GM21528 (cell line): ENCODE measurements around the gene ZNF160.
A peak's percentile ranks its signal among the peaks of the same experiment; 100 is the strongest.
"Not testable (repeated sequence)": the region's sequence is repeated elsewhere in the genome, so short reads cannot be mapped to it uniquely, and the experiment has no call there.

Experiments used
- ATAC-seq: cut with Tn5 transposase; IDR thresholded peaks from one replicate; pipeline ENCODE4 v1.9.1; 2021; ENCODE audit warnings: mild to moderate bottlenecking, moderate library complexity; ENCODE audit not compliant: unreplicated experiment, low FRiP score

ZNF160 gene

GRCh38 chr19:53103234-53104203, at the start of gene ZNF160:
Gene ZNF160, minus strand, starts transcription at chr19:53103422. Its CDS starts 17,146 bp downstream, at chr19:53086276.
- peak; percentile 93 for ATAC-seq

DNA sequence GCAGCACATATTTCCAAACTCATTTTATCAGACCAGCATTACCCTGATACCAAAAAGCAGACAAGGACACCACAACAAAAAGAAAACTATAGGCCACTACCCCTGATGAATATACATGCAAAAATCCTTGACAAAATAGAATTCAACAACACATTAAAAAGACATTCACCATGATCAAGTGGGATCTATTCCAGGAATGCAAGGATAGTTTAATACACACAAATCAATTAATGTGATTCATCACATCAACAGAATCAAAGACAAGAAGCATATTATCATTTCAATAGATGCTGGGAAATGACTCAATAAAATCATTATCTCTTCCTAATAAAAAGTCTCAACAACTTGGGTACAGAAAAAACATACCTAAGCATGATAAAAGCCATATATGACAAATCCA, 44.4 kb upstream of the ZNF160 start:
- ATAC-seq = no peak

DNA sequence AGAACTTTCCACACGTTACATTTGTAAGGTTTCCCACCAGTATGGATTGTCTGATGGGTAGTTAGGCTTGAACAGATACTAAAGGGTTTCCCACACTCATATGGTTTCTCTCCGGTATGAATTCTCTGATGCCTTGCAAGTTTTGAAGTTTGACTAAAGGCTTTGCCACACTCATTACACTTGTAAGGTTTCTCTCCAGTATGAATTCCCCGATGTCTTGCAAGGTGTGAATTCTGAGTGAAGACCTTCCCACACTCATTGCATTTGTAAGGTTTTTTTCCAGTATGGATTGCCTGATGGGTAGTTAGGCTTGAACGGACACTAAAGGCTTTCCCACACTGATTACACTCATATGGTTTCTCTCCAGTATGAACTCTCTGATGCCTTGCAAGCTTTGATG, 37.1 kb upstream of the ZNF160 start:
- ATAC-seq = no peak

- ATAC-seq = no peak
These were observed 33.2 kb upstream of the ZNF160 start for GRCh38 chr19:53136432-53136831.

DNA sequence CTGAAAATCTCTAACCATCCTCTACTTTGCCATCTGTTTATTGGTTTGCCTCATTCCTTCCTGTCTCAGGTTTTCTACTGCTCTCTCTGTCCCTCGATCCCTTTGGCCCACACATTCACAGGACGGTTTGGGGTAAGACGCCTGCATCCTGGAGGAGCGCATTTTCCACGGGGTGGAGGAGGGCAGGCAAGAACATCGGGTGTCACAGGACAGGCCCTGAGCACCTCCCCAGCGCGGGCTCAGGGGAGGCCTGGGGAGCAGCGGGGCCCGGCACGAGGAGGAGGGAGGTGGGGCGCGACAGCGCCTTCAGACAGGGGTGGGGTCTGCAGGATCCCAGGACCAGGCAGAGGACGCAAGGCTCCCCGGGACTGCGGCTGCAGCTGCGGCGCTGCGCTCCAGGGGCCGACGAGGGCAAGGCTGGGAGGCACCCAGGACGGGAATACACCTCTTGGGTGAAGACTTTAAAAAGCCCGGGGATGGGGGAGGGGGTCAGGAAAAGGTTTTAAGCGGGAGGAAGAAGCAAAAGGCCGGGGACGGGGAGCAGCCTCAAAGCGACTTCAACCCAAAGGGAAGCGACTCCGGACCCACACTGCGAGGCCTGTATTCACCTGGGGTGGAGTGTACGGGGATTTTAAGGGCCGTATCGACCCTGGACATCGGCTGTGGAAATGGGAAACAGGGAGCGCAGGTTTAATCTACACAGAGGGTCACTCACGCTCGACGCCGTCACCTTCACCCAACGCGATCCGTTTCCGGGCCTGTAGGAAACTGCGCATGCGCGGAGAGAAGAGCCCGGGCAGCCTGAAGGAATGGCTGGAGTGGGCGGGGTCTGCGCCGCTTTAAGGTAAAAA, 29.1 kb upstream of the ZNF160 start, which contains the start of gene ZNF415:
TSS of gene ZNF415 (minus strand) at position 770 of the 851 bp plus-strand sequence. CDS start 10,234 bp downstream, outside the sequence.
- no peak for ATAC-seq

DNA sequence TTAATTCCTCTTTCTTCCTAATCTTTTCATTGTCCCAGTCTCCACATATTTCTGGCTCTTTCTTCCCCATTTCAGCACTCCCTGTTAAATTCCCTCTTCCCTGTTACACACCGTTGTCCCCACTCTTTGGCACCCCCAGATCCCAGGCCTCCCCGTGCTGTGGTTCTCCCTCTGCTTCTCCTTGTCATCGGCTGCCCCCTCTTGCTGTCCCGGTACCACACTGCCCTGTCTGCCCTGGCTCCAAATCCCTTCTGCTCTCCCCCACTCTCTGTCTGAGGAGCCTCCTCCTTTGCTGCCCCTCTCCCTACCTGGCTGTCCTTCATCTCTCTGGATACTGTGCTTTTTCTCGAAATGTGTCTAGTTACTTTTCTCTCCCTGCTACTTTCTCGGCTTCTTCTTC, 28.5 kb upstream of the ZNF160 start:
- no peak for ATAC-seq

DNA sequence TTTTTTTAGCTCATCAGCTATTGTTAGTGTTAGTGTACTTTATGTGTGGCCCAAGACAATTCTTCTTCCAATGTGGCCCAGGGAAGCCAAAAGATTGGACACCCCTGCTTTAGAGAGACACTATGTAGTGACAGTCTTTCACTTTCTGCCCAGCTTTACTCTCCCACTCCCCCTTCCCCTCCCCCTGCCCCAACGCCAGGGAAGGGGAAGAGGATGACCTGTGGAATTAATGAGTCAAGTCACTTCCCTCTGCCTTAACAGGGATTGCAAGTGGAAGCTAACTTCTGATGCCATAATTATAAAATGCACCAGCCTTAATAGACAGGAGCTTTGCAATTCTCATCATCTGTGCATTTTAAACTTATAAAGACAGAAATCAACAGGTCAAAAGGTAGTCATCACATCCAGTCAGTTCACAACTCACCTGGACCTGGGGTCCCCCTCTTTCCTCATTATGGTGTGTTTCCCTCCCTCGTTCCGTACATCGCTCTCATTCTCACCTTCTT, 27.9 kb upstream of the ZNF160 start:
- ATAC-seq = no peak

DNA sequence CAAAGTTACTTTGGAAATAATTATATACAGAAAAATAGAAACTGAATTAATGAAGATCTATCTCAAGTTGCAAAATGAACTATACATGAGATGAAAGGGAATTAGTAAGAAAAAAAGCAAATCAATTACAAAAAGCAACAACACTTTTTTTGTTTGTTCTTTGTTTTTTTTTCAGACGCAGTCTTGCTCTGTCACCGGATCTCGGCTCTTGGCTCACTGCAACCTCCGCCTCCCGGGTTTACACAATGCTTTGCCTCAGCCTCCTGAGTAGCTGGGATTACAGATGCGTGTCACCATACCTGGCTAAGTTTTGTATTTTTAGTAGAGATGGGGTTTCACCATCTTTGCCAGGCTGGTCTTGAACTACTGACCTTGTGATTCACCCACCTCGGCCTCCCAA, 27.3 kb upstream of the ZNF160 start:
- no peak for ATAC-seq

DNA sequence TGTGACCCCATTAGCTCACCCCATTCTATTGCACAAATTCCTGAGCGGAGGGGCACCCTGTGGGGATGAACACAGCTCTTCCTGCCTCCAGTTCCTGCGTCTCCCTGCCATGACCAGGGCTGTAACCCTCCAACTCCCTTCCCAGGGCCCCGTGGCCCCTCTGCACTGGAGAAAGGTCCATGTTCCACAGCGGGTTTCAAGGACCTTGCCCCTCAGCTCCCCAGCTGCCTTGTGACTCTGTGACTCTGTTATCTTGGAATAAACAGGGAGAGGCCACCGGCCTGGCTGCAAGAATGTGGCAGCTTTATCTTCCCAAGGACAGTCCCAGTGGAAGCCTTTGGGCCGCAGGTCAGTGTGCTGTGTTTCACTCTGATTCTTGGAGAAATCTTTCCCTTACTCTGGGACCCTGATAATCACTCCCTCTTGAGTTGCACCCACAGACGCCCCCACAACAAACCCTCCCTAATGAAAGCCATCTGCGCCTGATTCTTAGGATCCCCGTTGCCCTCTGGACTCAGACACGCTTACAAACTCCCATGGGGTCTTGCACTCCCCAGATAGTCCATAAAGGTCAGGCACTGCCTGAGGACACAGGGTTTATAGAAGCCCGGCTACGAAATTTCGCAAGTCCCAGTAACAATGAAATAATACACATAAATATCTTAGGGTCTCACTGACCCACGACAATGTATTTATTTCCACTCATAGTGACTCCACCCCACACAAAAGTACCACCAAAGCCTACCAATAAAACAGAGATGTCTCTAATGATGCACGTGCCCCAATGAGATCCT, 23.7 kb upstream of the ZNF160 start:
- ATAC-seq = not testable (repeated sequence)

- no peak for ATAC-seq
These were observed 20.2 kb upstream of the ZNF160 start for GRCh38 chr19:53123400-53123799.

GRCh38 chr19:53112286-53112685, 9.1 kb upstream of the ZNF160 start:
- no peak for ATAC-seq

DNA sequence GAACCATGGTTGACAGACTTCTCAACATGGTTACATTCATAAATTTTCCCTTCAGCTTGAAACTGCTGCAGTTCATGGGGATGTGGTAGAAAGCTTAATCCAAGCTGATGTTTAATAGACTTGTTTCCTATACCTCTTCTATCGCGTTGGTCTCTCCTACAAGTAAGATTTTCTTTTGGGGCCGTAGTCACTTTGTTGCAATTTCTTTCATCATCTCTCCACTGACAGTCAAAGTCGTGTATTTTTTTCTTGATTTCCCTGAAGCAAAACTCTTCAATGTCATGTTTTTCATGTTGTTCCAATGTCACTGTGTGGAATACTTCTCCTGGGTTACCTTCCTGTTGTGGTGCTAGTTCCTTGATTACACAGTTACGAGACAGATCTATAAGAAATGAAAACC, 6.3 kb upstream of the ZNF160 start:
- no peak for ATAC-seq

- ATAC-seq = peak; percentile 33
These were observed 427 bp downstream of the ZNF160 start for GRCh38 chr19:53102756-53103233.

- ATAC-seq = no peak
These were observed 941 bp downstream of the ZNF160 start for GRCh38 chr19:53102206-53102755.

GRCh38 chr19:53101518-53101917, 1.7 kb downstream of the ZNF160 start:
- ATAC-seq = no peak

- ATAC-seq = not testable (repeated sequence)
These were observed 4.7 kb downstream of the ZNF160 start for GRCh38 chr19:53098570-53098969.

- not testable (repeated sequence) for ATAC-seq
These were observed 6.1 kb downstream of the ZNF160 start for GRCh38 chr19:53096982-53097690.

- ATAC-seq = not testable (repeated sequence)
These were observed 6.6 kb downstream of the ZNF160 start for GRCh38 chr19:53096579-53096978.
